Measurements from ENCODE around the gene AP3D1.

- no peak for TF ChIP-seq EZH2 (IDR thresholded peaks at IDR 0.05; ENCODE audit: low read length, unreplicated experiment)
- no peak for TF ChIP-seq CTCF (conservative IDR thresholded peaks at IDR 0.05; ENCODE audit: low read depth, low read length)
- no peak for TF ChIP-seq EZH2phosphoT487 (IDR thresholded peaks at IDR 0.05; ENCODE audit: borderline replicate concordance, low read length)
These were observed 88.6 kb downstream of the AP3D1 start for GRCh38 chr19:2062770-2063169.

All from PC-3 (cell line).